GM19193 (cell line): Measurements from ENCODE around the gene TMEM204.

ENCODE experiments used
- POLR2A ChIP-seq: IDR thresholded peaks from 4 replicates; pipeline ENCODE4 v1.6.1; 2011; ENCODE audit not compliant: insufficient read depth, insufficient read length; ENCODE audit errors: extremely low read depth

TMEM204 gene

DNA sequence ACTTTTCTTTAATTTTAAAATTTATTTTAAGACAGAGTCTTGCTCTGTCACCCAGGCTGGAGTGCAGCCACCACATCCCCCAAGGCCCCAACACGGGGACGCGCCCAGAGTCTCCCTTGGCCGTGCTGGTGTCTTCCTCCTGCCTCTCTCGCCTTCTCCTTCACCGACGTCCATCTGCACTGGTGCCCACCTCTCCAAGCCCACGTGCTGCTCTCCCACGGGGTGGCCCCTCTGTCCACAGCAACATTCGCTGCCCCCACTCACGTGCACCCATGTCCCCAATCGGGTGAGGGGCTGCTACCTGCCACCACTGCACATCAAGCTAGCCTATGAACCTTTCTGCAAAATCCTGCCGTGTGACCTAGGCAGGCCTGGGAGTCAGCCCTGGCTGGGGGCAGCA, 3.1 kb downstream of the TMEM204 start:
- no peak for TF ChIP-seq POLR2A

DNA sequence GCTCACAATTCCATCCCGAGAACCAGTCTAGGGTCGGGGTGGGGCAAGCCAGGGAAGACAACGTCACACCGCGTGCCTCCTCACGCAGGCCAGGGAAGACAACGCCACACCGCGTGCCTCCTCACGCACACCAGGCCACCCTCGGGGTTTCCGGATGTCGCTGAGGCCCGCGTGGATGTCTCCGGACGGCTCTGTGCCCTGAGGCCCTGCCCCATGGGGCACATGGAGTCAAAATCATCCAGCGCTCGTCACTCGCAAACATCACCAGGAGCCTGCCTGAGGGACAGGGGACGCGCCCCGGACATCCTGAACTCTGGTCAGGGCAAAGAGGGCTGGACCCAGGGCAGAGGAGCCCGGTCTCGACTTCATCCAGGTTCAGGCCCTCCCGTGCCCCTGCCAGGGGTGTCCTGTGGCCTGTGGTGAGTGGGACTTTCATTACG, 3.7 kb downstream of the TMEM204 start:
- no peak for TF ChIP-seq POLR2A

DNA sequence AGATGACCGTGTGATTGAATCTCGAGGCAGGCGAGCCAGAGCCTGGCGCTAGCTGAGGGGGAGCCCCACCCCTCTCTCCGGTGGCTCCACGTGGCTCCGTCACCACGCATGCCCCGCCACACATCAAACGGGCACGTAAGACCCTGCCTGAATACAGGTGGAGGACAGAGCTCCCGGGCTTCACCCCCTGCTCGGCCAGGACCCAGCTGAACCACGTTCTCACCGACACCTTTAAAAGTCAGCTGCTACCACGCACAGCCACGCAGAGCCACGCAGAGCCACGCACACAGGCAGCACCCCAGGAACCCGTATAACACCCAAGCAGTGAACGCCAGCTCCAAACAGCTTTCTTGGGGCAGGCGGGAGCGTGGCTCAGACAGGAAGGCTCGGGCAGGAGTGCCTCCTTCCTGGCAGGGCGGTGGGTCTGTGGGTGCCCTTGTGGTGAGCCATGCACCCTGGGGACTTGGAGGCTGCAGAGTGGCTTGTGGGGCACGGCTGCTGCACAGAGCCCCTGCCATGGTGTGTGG, 4.4 kb downstream of the TMEM204 start:
- no peak for TF ChIP-seq POLR2A

DNA sequence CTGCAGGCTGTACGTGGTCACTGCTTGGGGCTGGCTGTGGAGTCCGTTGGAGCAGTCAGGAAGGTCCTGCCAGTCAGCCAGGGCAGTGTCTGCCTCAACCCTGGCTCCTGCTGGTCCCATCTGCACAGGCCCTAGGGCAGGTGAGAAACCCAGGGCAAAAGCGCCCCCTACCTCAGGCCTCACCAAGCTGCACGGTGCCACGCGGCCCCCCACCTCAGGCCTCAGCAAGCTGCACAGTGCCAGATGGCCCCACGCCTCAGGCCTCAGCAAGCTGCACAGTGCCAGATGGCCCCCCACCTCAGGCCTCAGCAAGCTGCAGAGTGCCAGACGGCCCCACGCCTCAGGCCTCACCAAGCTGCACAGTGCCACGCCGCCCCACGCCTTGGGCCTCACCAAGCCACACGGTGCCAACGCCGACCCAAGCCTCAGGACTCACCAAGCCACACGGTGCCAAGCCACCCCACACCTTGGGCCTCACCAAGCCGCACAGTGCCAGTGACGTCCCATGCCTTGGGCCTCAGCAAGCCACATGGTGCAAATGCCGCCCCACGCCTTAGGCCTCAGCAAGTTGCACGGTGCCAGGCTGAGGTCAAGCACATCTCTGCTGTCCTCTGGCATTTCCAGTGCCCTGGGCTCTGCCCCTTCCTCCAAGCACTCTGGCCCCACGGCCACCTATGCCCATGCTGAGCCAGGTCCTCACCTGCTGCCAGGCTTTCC, 5.5 kb downstream of the TMEM204 start:
- no peak for TF ChIP-seq POLR2A

DNA sequence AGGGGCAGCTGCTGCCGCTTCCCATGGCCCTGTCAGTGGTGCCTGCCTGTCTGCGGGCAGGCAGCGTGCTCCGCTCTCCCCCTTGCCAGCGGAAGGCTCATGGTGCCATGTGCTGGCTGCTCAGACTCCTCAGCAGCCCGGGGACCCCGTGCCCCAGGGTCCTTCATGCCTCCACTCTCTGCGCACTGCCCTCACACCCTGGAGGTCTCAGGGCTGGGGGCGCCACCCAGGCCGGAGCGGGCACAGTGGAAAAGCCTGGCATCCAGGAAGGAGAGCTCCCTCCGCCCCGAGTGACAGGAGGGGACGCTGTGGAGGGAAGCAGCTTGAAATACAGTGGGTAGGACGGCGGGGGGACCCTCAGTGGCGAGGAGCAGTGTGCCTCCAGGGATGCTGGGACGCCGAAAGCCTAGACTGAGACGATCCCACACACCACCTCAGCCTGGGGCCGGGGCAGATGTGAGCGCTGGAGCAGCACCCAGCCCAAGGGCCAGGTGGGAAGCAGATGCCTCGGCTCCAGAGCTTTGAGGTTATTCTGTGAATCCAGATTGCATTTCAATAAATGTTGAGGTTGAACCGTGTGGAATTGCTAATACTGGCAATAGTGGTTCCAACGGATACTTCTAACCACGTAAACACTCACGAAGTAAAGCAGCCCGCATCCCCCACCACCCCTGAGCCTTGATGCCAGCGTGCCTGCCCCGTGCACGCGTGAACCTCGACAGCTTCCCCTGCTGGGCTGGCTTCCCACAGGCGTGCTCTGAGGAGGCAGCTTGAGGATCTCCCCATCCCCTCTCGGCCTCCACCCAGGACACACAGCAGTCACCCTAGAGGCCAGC, 6.5 kb downstream of the TMEM204 start:
- no peak for TF ChIP-seq POLR2A

DNA sequence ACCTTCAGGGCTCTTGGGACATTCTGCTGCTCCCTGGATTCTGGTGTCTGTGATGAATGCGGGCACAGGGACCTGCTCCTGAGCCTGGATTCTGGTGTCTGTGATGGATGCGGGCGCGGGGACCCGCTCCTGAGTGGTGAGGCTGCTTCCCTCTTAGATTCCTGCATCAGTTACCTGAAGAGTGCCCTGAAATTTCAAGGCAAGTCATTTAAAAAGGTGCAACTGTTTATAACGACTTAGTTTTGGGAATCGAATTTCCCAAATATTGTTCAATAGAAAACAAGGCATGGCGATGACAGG, 7.0 kb downstream of the TMEM204 start:
- TF ChIP-seq POLR2A = no peak

DNA sequence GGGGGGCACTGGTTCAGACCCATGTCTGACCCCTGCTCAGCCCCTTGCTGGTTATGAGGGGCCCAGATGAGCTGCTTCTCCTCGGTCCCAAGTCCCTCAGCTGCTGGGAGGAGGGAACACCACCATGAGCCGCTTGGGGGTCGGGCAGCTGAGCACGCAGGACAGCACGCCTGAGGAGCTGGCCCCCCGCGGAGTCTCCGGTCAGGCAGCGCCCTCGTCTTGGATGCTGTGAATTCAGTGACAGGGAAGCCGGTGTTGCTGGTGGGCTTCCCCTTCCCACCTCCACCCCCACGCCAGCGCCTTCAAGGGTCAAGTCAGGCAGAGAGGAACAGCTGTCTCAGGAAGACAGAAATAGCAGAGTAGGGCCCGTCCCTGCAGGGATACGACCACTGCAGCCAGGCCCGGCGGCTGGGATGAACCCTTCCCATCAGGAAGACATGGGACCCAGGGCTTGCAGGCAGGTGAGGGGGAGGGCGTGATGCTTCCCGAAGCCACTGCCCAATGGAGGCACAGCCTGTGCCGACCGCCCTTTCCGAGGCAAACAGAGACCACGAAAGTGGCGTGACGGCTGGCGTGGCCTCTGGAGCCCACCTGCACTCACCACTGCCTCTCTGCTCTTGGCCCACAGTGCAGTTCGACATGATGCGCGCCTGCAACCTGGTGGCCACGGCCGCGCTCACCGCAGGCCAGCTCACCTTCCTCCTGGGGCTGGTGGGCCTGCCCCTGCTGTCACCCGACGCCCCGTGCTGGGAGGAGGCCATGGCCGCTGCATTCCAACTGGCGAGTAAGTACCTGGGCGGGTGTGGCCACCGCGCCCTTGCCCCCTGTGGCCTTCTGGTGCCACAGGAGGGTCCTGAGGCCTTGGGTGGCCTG, 8.1 kb downstream of the TMEM204 start:
- TF ChIP-seq POLR2A = no peak

DNA sequence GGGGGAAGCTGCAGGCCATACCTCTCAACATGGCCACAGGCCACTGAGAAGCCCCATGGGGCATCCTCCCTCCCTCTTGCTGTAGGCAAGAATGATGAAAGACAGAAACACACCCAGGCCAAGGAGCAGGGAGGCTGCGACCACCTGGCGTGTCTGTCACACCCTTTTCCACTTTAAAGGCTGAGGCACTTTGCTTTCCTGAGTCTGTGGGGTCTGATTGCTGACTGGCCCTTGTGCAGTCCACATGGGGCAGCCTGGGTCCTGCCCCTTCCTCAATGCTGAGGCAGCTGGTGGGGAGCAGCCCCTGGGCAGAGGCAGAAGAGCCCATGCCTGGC, 8.7 kb downstream of the TMEM204 start:
- TF ChIP-seq POLR2A = no peak

DNA sequence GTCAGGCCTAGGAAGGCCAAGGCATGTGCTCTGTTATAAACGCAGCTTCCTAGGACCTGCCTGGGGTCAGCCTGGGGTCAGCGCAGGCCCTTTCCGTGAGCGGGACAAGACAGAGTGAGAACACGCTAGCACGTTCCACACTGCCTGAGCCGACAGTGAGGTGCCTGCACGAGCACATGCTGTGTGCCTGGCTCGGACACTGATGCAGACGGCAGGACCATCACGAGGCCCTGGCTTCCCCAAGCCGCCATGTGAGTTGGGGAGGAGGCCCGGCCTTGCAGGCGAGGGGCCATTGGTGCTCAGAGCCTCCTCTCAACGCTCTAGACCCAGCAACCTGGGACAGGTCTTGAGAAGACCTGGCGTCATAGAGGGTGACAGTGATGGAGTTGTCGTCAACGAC, 9.1 kb downstream of the TMEM204 start:
- TF ChIP-seq POLR2A = no peak

DNA sequence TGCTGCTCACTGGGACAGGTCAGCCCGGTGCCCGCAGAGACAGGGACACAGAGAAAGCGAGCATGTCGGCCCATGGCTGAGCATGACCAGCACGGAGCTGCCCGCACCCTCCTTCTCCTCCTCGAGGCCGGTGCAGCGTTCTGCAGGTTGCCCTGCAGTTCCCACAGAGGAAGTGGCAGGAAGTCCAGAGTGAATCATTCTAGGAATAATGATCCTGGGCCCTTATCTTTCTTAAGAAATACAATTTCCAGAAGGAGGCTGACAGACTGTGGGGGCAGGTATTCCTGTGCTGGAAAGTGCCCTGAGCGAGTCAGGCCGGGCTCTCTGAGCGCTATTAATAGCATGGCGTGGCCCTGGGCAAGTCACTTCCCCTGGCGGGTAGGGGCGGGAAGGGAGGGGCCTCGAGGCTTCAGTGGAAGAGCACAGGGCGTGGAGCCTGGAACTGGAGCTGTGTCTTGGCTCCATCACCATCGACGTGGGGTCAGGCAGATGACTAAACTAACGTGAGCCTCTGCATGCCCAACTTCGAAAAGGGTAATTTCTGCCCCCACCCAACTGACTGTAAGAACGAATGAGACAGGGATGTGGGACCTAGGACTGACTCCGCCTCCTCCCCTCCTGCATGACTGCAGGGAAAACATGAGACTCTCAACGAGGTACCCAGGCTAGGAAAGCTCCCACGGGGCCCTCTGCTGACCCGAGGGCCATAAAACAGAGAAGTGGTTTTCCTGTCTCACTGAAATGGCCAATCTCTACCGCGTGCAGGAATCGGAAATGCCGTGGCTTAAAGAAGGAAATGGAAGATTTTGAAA, 9.8 kb downstream of the TMEM204 start:
- TF ChIP-seq POLR2A = no peak

DNA sequence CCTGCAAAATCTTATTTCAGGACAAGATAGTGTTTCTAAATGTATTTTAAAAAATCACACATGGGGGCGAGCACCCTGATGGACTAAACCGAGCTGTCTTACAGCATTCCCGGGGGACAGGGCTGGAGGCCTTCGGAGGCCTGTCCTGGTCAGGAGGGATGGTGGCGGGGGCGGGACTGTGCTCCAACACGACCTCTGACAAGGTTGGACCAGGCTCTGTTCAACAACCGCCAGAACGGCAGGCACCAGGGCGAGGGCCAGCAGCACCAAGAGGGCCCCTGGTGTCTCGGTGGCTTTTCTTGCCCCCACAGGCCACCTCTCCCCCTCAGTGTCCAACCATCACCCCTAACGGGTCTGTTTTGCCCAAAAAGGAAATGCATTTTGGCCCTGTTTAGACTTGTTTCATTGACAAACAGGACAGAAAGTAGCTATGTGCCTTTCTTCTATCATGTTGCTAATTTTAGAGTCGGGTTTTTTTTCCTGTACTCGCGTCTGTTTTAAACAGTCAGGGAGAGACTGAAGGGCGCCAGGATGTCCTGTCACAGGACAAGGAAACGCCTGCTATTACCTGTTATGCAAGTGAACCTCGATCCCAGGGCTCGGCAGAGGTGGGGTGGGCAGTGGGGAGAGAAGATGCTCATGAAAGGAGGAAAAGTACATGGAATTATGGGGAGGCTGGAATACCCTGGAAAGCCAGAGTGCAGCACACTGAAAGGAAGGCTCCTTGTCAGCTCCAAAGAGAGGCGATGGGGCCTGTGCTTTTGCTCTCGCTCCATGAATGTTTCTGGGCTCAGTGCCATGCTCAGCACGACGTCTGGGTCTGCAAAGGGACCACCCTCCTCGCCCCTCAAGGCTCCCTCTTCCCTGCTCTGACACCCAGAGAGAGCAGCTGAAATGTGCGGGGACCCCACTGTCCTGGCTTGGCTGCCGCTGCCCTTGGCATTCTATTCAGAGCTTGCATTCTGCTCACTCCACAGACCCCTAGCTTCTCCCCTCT, 11.9 kb downstream of the TMEM204 start:
- no peak for TF ChIP-seq POLR2A

DNA sequence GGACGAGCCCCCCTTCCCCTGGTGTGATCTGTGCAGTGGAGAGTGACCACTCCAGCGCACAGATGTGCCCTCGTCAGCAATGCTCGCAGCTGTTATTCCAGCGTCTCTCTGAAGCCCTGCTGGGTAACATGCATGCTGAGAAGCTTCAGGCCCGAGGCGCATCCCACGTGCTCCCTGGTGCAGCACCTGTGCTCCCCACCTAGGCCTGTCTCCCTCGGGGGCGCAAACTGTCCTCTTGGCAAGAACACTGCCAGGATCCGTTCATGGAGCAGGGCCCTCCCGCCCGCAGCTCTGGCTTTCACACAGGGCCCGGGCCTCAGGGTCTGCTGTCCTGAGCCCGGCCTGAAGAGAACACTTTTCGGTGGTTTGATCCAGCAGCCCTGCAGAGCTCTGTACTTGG, 13.0 kb downstream of the TMEM204 start:
- no peak for TF ChIP-seq POLR2A

DNA sequence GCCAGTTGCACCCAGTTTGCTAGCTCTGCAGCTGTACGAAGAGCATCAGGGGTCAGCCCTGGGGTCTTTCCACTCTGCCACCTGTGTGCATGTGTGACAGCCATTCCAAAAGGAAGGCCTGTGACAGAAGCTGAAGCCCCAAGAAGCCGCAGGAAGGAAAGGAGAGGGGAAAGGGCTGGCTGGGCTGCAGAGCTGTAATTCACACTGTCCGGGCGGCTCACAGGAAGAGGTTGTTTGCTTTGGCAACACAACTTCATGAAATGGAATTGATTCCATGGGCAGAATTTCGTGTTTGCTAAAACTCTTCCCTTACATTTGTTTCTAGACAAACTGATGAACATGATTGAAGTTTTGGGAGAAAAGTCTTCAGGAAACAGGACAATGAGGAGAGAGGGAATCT, 14.8 kb downstream of the TMEM204 start:
- no peak for TF ChIP-seq POLR2A
